GM12878 (cell line): ENCODE measurements around the gene ERAS. TPM values are rescaled to one million over a fixed set of nuclear protein-coding genes. Genes with fewer than 3 reads are reported as not detected.

Source experiments
- ATAC-seq: fragments of 200-7000 bp; cut with Tn5 transposase; 3 replicates; pipeline ENCODE4 v1.9.1; 2020; ENCODE audit warnings: mild to moderate bottlenecking, moderate library complexity
- BruUV-seq: library from RNA; stranded (reverse); fragments of 400-500 nt; replicated peaks from 2 replicates; lab custom pipeline; 2021; lab: Mats Ljungman, UMichigan
- CTCF ChIA-PET: fragments of 300-600 bp; sonication (Branson Sonifier 250); formaldehyde crosslinking; extraction: SDS; loops from one replicate; lab custom pipeline; 2021; ENCODE audit warnings: inconsistent platforms; lab: Yijun Ruan, JAX
- POLR2A ChIA-PET: fragments of 350-600 bp; formaldehyde crosslinking; extraction: SDS; loops from one replicate; lab custom pipeline; 2021; ENCODE audit warnings: inconsistent platforms; lab: Charles Lee
- RAD21 ChIA-PET: fragments of 300-600 bp; sonication (Branson Sonifier 250); formaldehyde crosslinking; loops from one replicate; lab custom pipeline; 2023; ENCODE audit warnings: antibody characterized with exemption; ENCODE audit not compliant: unreplicated experiment; lab: Charles Lee
- SMC1A ChIA-PET: fragments of 300-600 bp; sonication (Branson Sonifier 250); formaldehyde crosslinking; loops from one replicate; lab custom pipeline; 2023; ENCODE audit not compliant: unreplicated experiment, uncharacterized antibody; lab: Charles Lee
- DNase-seq: peaks from one replicate; pipeline ENCODE4 v3.0.0-alpha.2; 2011; ENCODE audit warnings: low read depth, low spot score
- FAIRE-seq: peaks from 3 replicates; lab custom pipeline; 2011; peaks lifted over from hg19 to GRCh38; lab: Jason Lieb, UNC
- H2AFZ ChIP-seq: 2 replicates; pipeline ENCODE4 v1.6.0; 2011; ENCODE audit warnings: low read depth, low read length, control low read depth; ENCODE audit not compliant: control insufficient read depth
- H3K27ac ChIP-seq: 2 replicates; pipeline ENCODE4 v1.5.1; 2011; ENCODE audit warnings: control low read depth; ENCODE audit not compliant: control insufficient read depth, insufficient read depth
- H3K27me3 ChIP-seq, 2 experiments: replicated peaks in 1 of 2; 2 replicates each; pipeline versions ENCODE4 v1.6.0 to v1.6.1; 2011; ENCODE audit warnings: low read length in 1 of 2; ENCODE audit not compliant: control insufficient read depth in 2 of 2, insufficient read depth in 2 of 2
- H3K36me3 ChIP-seq, 2 experiments: 2 replicates each; pipeline ENCODE4 v1.5.1; 2011; ENCODE audit warnings: low read length in 1 of 2; ENCODE audit not compliant: control insufficient read depth in 2 of 2, insufficient read depth in 2 of 2
- H3K4me1 ChIP-seq: 2 replicates; pipeline ENCODE4 v1.6.1; 2011; ENCODE audit warnings: mild to moderate bottlenecking, low read length, moderate library complexity, mixed read lengths; ENCODE audit not compliant: control insufficient read depth, insufficient read depth
- H3K4me2 ChIP-seq: 2 replicates; pipeline ENCODE4 v1.6.0; 2011; ENCODE audit warnings: control low read depth; ENCODE audit not compliant: control insufficient read depth, insufficient read depth
- H3K4me3 ChIP-seq: fragments of 200-600 bp; sonication (generic); 2 replicates; pipeline ENCODE4 v1.5.1; 2016
- H3K79me2 ChIP-seq: 2 replicates; pipeline ENCODE4 v1.6.0; 2011; ENCODE audit warnings: low read length; ENCODE audit not compliant: control insufficient read depth, insufficient read depth
- H3K9ac ChIP-seq: 2 replicates; pipeline ENCODE4 v1.8.0; 2011; ENCODE audit warnings: low read length, control low read depth, mixed read lengths; ENCODE audit not compliant: control insufficient read depth, insufficient read depth
- H3K9me3 ChIP-seq: replicated peaks from 3 replicates; pipeline ENCODE4 v1.5.1; 2011; ENCODE audit warnings: mild to moderate bottlenecking, low read length; ENCODE audit not compliant: control insufficient read depth, insufficient read depth
- H4K20me1 ChIP-seq: 2 replicates; pipeline ENCODE4 v1.6.0; 2011; ENCODE audit not compliant: control insufficient read depth, insufficient read depth
- ATF7 ChIP-seq: fragments of 450-650 bp; IDR thresholded peaks from 2 replicates; pipeline ENCODE4 v1.6.1; 2016; ENCODE audit warnings: low read depth, mild to moderate bottlenecking
- BHLHE40 ChIP-seq, 2 experiments: fragments of 450-650 bp in 1 of 2; IDR thresholded peaks; 2 replicates each; pipeline ENCODE4 v1.6.1; 2011 to 2017; ENCODE audit warnings: low read depth in 2 of 2, borderline replicate concordance in 1 of 2, improper control_type of control experiment in 1 of 2, low read length in 1 of 2, mild to moderate bottlenecking in 1 of 2
- CHD2 ChIP-seq: IDR thresholded peaks from 2 replicates; pipeline ENCODE4 v1.6.1; 2011; ENCODE audit warnings: low read depth, low read length, improper control_type of control experiment, borderline replicate concordance
- CREB1 ChIP-seq: IDR thresholded peaks from 2 replicates; pipeline ENCODE4 v1.6.1; 2012; ENCODE audit warnings: low read depth, mild to moderate bottlenecking, inconsistent platforms
- EED ChIP-seq: sonication (generic); IDR thresholded peaks from 2 replicates; pipeline ENCODE4 v1.6.1; 2016; ENCODE audit warnings: antibody characterized with exemption, low read depth
- GATAD2B ChIP-seq: fragments of 450-650 bp; conservative IDR thresholded peaks from 2 replicates; pipeline ENCODE4 v1.6.1; 2017; ENCODE audit warnings: low read depth, mild to moderate bottlenecking, moderate library complexity
- HDGF ChIP-seq: fragments of 450-650 bp; IDR thresholded peaks from 2 replicates; pipeline ENCODE4 v1.6.1; 2016; ENCODE audit warnings: antibody characterized with exemption
- IKZF2 ChIP-seq, 2 experiments: fragments of 450-650 bp; IDR thresholded peaks; 2 replicates each; pipeline ENCODE4 v1.6.1; 2017; ENCODE audit warnings: mild to moderate bottlenecking in 2 of 2, moderate library complexity in 2 of 2
- PAX8 ChIP-seq: fragments of 450-650 bp; IDR thresholded peaks from 2 replicates; pipeline ENCODE4 v1.6.1; 2017; ENCODE audit warnings: mild to moderate bottlenecking, moderate library complexity
- POLR2A ChIP-seq: IDR thresholded peaks from 2 replicates; pipeline ENCODE4 v1.6.1; 2011; ENCODE audit warnings: low read depth, mild to moderate bottlenecking, low read length
- SIN3A ChIP-seq: IDR thresholded peaks from 2 replicates; pipeline ENCODE4 v1.6.1; 2012; ENCODE audit warnings: low read depth, low read length, improper control_type of control experiment
- SP1 ChIP-seq: IDR thresholded peaks from one replicate; pipeline ENCODE4 v1.6.1; 2011; ENCODE audit warnings: low read depth, low read length
- TCF12 ChIP-seq: IDR thresholded peaks from 2 replicates; pipeline ENCODE4 v1.6.1; 2011; ENCODE audit warnings: low read depth, mild to moderate bottlenecking, low read length
- WGBS: methylation state at CpG from one replicate; pipeline ENCODE4 v1.1.6; 2016; ENCODE audit warnings: low lambda C conversion rate; ENCODE audit not compliant: insufficient replicate concordance, insufficient coverage; ENCODE audit errors: missing lambda C conversion rate; 5-methylcytosine and 5-hydroxymethylcytosine counted together
- in situ Hi-C: fragments of 300-500 bp; cut with MboI; formaldehyde crosslinking; loops from 9 replicates; pipeline ENCODE4 v1.14.3; 2018; ENCODE audit warnings: mixed read lengths
- intact Hi-C: fragments of 100-400 bp; cut with micrococcal nuclease; formaldehyde crosslinking; loops from one replicate; pipeline ENCODE4 v1.14.2; 2022; ENCODE audit not compliant: unreplicated experiment
- polyA plus RNA-seq, 11 experiments: library from polyadenylated mRNA; depleted of rRNA in 4 of 11; unstranded in 6 of 11; stranded (reverse) in 5 of 11; fragments of >200 nt; fragmentation: Nextera tagmentation in 4 of 11; fragmentation: Illumina TruSeq in 1 of 11; extraction: Ambion mirVana in 4 of 11; extraction: Trizol in 1 of 11; gene quantifications; 1 replicate in 1 of 11; 2 replicates in 10 of 11; pipeline versions ENCODE4 v1.2.1 to v1.2.3, GENCODE V29; 2011 to 2016; ENCODE audit warnings: inconsistent platforms in 2 of 11, missing spikeins in 2 of 11, low read depth in 1 of 11
- total RNA-seq, 4 experiments: library from RNA; depleted of rRNA in 3 of 4; stranded (reverse); fragments of >200 nt in 3 of 4; fragmentation: Illumina TruSeq in 1 of 4; extraction: Trizol in 1 of 4; gene quantifications; 2 replicates each; pipeline versions ENCODE4 v1.2.1 to v1.2.3, GENCODE V29; 2013 to 2021
- TF ChIP-seq, protein P1 (sequence below): fragments of 450-650 bp; IDR thresholded peaks from 2 replicates; pipeline ENCODE4 v1.6.1; 2014; ENCODE audit warnings: mild to moderate bottlenecking
- TF ChIP-seq, protein P2 (sequence below): IDR thresholded peaks from 2 replicates; pipeline ENCODE4 v1.6.1; 2012; ENCODE audit warnings: low read depth, low read length, improper control_type of control experiment

ERAS gene
- total and polyA plus RNA-seq, 10 of the 15 experiments (the other 5 are each of a cell fraction or from before 2014, with no cell fraction given), result not detected

DNA sequence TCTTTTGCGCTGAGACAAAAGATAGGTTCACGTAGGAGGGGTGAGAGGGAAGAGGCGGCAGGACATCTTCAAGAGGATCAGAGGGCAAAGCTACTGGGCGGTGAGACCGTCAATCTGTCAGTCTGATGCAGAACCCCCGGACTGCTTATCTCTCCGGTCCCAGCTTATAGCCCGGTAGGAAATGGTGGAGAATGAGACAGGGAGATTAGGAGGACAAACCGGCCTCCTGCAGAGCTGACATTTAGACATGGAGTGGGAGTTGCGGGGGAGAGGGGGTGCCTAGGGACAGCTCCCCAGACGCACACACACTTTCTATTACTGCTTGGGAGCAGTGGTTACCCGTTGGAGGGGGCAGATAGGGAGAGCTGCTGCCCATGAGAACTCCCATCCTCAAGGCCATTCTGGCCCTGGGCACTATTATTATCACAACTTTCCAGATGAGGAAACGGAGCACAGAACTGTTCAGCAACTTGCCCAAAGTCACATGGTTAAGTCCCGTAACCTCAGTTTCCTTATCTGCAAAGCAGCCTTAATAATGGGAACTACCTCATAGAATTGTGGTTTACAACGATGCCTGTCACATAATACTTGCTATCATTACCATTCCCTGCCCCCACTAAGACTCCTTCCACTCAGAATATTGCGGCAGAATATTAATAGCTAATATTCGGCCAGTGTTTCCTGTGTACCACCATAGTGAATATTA is 25.6 kb upstream of the ERAS start (continued):
- no peak for TF ChIP-seq HDGF
- no peak for TF ChIP-seq SP1
- TF ChIP-seq, protein P1, sequence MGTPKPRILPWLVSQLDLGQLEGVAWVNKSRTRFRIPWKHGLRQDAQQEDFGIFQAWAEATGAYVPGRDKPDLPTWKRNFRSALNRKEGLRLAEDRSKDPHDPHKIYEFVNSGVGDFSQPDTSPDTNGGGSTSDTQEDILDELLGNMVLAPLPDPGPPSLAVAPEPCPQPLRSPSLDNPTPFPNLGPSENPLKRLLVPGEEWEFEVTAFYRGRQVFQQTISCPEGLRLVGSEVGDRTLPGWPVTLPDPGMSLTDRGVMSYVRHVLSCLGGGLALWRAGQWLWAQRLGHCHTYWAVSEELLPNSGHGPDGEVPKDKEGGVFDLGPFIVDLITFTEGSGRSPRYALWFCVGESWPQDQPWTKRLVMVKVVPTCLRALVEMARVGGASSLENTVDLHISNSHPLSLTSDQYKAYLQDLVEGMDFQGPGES, result no peak
- TF ChIP-seq GATAD2B, result no peak
- no peak for TF ChIP-seq POLR2A
- TF ChIP-seq, protein P2, sequence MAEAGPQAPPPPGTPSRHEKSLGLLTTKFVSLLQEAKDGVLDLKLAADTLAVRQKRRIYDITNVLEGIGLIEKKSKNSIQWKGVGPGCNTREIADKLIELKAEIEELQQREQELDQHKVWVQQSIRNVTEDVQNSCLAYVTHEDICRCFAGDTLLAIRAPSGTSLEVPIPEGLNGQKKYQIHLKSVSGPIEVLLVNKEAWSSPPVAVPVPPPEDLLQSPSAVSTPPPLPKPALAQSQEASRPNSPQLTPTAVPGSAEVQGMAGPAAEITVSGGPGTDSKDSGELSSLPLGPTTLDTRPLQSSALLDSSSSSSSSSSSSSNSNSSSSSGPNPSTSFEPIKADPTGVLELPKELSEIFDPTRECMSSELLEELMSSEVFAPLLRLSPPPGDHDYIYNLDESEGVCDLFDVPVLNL, result no peak
- TF ChIP-seq IKZF2 (IDR thresholded peaks at IDR 0.05), result 0 out of 4 replicates have a peak, but pooled peaks of 1 of the 2 experiments have one; percentile 20

DNA sequence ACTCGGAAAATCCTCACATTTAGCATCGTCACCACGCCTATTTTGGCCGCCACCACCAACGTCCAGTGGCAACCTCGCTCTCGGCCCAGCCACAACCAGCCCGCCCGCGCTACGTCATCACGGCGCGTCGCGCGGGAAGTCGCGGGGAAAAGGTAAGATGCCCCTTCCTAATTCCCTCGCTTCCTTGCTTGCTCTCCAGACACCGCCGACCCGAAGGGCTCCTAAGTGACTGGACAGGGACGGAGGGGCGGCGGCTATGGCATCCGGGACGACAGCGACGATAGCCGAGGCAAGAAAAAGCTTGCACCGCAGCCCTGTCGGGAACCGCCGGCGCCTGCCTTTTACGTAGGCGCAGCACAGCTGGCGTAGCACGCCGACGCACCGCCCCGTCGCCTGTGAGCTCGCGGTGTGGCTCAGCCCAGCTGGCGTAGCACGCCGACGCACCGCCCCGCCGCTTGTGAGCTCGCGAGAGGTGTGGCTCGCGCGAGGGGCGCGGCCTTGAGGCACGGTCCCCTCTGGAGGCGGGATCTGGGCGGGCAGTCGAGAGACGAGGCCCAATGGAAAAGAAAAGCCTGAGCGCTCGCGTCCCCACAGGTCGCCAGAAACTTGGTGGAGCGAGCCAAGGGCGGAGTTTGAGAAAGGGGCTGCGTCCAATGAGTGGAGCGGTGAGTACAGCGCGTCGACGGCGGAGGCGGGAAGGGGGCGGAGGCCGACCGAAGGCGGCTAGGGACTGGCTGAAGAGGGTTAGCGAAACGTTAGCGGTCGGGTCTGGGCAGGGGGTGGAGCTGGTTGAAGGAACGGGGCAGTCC is 24.8 kb upstream of the ERAS start, which contains the start of gene HDAC6:
HDAC6 (plus strand) TSS at position 788 of the 809 bp plus-strand sequence. CDS start 626 bp downstream, outside the sequence.
- Histone ChIP-seq H3K4me2 (peak within 1 kb of the TSS; percentile 90), H2AFZ (peak within 1 kb of the TSS; percentile 98), H3K9ac (peak within 1 kb of the TSS; percentile 86), H3K4me3 (peak within 1 kb of the TSS; percentile 69), H3K4me1 (no peaks in the 10 kb centered on the region), H3K36me3 (peaks cover 0 to 3% of the 10 kb centered on the region in 2 experiments; a peak in 1 of 4 replicates), H3K27me3 (no peaks in the 10 kb centered on the region), H3K9me3 (no peaks in the 10 kb centered on the region), H4K20me1 (no peaks in the 10 kb centered on the region), H3K79me2 (no peaks in the 10 kb centered on the region; the same call in none of the 2 replicates), H3K27ac (peak within 1 kb of the TSS; percentile 94)
- BruUV-seq, result no TSS peak
- ChIA-PET SMC1A (interaction anchor here (1.0 to 1.5 kb wide), 5 partner anchors 12 to 145 kb away, joined by 3 to 4 read pairs (median 3); partner anchors contain the start of genes PQBP1 and TIMM17B), RAD21 (interaction anchor here (0.6 to 1.7 kb wide), 5 partner anchors 97 to 170 kb away, joined by 3 to 7 read pairs (median 4); partner anchors contain the start of genes PQBP1 and TIMM17B), CTCF (interaction anchor here (0.7 to 1.4 kb wide), 5 partner anchors 64 to 278 kb away, joined by 3 to 4 read pairs (median 3); partner anchors contain the start of gene WDR45), POLR2A (interaction anchor here (0.9 to 1.9 kb wide), 10 partner anchors 64 to 201 kb away, joined by 3 to 10 read pairs (median 5); partner anchors contain the start of genes GRIPAP1, OTUD5, PQBP1 and TIMM17B)
- 35% methylated on average over 70 of the region's 89 CpGs for WGBS
- ATAC-seq, result peak; percentile 90
- FAIRE-seq, result peak; percentile 52
- intact Hi-C loops (loop anchor here (5.0 kb wide), 4 partner anchors 104 to 241 kb away; partner anchors contain the start of genes OTUD5, SUV39H1 and TFE3), in situ Hi-C loops (loop anchor here (10.0 kb wide), 1 partner anchor 383 kb away; the partner anchor contains the start of gene PRICKLE3)
- peak; percentile 94 for DNase-seq
- TF ChIP-seq EED (no peak), CREB1 (peak; percentile 98), TCF12 (peak; percentile 79), ATF7 (peak; percentile 69), PAX8 (no peak), CHD2 (peak; percentile 97), BHLHE40 (IDR thresholded peaks at IDR 0.05; ENCODE audit: borderline replicate concordance in 1 of 2, low read depth in 2 of 2, low read length in 1 of 2) (peak; percentile 27 to 85; a peak in 3 of 4 replicates), SIN3A (peak; percentile 67; the same call in 1 of the 2 replicates)
